Heart left ventricle (tissue), 13 donors: ENCODE results near the gene STK11IP.

ENCODE experiments used
- POLR2A ChIP-seq, 2 donors: fragments of 450-650 bp; IDR thresholded peaks; one replicate each; pipeline ENCODE4 v1.6.1; 2017; ENCODE audit warnings: antibody characterized with exemption in 2 of 2, mild to moderate bottlenecking in 2 of 2, moderate library complexity in 2 of 2
- TF ChIP-seq, protein P1 (sequence below), 12 donors: fragments of 200-600 bp; sonication (generic) in 4 of 12; IDR thresholded peaks; one replicate each; pipeline versions ENCODE4 v1.5.0 to v1.8.0; 2018 to 2022; ENCODE audit warnings: antibody characterized with exemption in 12 of 12, mild to moderate bottlenecking in 5 of 12
- donor health status: ischemic (EF 13 %, LVEDD 7.1; RV severe dilation, severe dysfunction).
- donor health status: DM: no; HTN: yes; CAD: no.
- donor health status: DM: no; HTN: no; CAD: no.
- donor health status: ischemic (EF 25% LVEDD 6.9; RV normal size, moderate dysfunction).
- donor health status: ischemic (EF 25% LVEDD 5.7; RV mildly dilated, moderate dysfunction).
- donor health status: ischemic (EF 35%, LVEDD 5.7; RV mildly dilated, moderate dysfunction).
- donor health status: nonischemic (EF 11% LVEDD 7.7; RV severe dilation, severe dysfunction).
- donor health status: DM: yes; HTN: yes; CAD: no.
- donor health status: PGD.
- donor health status: ischemic (EF 29% LVEDD 5.4; RV normal size, mild dysfunction).
- donor health status: nonischemic (EF 23%, LVEDD 6.1; RV moderate dilation, normal function).

DNA sequence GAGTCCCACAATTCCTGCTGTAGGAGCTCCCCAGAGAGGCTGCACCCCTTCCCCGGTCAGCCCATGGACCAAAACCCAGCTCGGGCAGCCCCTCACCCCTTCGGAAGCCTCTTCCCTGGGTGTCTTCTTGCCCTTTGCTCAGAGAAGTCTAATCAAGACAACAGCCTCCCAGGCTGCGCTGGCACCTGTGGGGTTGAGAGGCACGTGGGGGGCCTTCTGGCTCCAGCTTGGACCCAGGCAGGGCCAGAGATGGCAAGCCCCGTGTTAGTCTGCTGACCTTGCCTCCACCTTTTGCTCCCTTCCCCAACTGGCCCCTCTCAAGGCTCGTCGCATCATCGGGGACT, 40.2 kb downstream of the STK11IP start:
- no peak for TF ChIP-seq POLR2A (IDR thresholded peaks at IDR 0.05)
- TF ChIP-seq, protein P1, sequence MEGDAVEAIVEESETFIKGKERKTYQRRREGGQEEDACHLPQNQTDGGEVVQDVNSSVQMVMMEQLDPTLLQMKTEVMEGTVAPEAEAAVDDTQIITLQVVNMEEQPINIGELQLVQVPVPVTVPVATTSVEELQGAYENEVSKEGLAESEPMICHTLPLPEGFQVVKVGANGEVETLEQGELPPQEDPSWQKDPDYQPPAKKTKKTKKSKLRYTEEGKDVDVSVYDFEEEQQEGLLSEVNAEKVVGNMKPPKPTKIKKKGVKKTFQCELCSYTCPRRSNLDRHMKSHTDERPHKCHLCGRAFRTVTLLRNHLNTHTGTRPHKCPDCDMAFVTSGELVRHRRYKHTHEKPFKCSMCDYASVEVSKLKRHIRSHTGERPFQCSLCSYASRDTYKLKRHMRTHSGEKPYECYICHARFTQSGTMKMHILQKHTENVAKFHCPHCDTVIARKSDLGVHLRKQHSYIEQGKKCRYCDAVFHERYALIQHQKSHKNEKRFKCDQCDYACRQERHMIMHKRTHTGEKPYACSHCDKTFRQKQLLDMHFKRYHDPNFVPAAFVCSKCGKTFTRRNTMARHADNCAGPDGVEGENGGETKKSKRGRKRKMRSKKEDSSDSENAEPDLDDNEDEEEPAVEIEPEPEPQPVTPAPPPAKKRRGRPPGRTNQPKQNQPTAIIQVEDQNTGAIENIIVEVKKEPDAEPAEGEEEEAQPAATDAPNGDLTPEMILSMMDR (IDR thresholded peaks at IDR 0.05): no peak
